GM18520 (cell line): ENCODE data around the gene OBSL1.
A peak's percentile ranks its signal among the peaks of the same experiment; 100 is the strongest.

Source experiments
- ATAC-seq: cut with Tn5 transposase; IDR thresholded peaks from one replicate; pipeline ENCODE4 v1.9.1; 2021; ENCODE audit not compliant: unreplicated experiment

The OBSL1 gene

DNA sequence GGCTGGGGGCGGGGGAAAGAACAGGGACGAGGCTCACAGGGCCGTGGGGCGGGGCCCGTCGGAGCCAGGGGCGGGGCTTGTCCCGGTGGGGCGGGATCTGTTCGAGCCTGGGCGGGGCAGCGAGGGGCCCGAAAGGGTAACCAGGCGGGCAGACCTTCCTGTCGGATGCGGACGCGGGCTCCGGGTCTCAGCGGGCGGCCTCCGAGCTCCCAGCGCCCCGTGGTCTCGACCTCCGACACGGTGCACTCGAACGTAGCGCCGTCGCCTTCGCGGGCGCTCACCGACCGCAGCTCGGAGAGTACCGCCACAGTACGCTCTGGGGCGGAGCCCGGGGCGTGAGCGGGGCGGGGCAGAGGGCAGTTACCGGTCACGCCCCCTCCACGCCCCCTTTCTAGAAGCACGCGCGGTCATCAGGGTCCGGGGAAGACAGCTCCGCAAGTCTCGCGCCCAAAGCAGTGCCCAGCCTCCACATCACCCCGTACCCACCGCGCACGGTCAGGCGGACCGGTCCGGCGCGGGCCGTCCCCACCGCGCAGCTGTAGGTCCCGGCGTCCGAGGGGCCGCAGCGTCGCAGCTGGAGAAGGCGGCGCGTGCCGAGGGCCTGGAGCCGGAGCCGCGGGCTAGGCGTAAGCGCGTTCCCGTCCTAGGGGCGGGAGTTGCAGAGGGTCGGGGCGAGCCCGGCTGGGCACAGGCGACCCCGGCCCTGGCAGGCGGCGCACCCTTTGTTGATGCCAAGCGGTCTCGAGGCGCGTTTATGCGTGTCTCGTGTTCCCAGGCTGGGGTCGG is 18.8 kb downstream of the OBSL1 start:
- peak; percentile 73 for ATAC-seq

DNA sequence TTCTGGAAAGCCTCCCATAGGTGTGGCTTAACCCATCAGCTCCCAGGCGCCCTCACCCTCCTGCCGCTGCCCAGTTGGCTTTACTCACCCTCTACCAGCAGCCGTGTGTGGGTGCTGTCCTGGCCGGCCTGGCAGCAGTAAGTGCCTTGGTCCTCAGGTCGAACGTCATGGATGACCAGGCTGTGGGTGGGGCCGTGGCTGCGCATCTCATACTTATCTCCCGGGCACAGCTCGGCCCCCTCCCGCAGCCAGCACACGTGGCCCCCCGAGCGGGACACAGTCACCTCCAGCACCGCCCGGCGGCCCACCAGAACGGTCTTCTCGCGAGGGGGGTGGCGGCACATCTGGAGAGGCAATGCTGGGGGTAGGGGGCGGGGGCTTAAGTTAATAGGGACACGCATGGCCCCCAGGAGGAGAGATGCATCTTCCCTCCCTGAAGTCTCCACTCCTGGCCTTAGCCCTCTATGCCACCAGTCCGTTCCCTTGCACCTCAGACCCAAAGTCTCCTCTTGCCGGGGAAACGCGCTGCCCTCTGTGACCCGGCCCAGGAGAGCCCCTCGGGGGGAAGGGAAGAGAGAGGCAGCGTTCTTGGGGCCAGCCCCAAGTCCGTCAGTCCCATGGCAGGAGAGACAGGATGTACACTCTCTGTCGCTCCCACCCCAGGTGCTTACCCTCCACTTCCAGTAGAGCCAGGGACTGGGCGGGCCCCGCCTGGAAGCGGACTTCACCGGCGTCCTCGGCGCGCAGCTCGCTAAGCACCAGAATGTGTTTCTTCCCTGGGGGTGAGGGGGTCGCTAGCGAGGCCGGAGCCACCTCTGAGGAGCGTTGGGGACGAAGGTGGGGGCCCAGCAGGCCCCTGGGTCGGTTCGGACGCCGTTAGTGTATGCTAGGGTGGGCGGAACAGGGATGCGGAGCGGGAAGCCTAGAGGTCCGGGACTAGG is 19.6 kb downstream of the OBSL1 start:
- no peak for ATAC-seq

DNA sequence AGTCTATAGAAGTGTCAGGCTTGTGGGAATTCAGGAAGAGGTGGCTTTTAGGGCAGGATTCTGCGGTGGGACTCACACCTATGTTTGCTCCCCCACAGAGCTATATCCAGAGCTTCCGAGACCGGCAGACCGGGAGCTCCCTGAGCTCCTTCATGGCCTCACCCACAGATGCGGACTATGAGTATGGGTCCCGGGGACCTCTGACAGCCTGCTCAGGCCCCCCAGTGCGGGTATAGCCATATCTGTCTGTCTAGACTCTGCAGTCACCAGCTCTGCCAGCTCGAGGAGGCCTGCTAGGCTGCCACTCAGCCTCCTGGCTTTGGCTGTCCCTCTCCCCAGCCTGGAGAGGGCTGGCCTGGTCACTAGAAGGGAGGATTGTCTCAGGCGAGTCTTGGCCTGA is 21.7 kb downstream of the OBSL1 start:
- ATAC-seq: no peak

DNA sequence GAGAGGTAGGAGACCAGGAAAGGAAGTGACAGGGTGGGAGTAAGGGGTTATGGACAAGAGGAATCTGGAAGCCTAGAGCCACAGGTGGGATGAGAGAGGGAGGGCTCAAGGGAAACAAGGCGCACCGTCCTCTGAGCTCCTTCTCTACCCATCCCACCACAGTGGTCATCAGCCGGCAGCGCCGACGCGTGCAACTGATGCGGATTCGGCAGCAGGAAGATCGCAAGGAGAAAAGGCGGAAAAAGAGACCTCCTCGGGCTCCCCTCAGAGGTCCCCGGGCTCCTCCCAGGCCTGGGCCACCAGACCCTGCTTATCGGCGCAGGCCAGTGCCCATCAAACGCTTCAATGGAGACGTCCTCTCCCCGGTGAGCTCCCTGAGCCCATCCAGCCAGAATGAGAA is 22.3 kb downstream of the OBSL1 start:
- ATAC-seq: no peak

DNA sequence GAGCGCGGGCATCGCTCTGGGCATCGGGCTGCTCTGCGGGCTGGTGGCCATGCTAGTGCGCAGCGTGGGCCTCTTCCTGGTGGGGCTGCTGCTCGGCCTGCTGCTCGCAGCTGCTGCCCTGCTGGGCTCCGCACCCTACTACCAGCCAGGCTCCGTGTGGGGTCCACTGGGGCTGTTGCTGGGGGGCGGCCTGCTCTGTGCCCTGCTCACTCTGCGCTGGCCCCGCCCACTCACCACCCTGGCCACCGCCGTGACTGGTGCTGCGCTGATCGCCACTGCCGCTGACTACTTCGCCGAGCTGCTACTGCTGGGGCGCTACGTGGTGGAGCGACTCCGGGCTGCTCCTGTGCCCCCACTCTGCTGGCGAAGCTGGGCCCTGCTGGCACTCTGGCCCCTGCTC is 23.7 kb downstream of the OBSL1 start:
- no peak for ATAC-seq

DNA sequence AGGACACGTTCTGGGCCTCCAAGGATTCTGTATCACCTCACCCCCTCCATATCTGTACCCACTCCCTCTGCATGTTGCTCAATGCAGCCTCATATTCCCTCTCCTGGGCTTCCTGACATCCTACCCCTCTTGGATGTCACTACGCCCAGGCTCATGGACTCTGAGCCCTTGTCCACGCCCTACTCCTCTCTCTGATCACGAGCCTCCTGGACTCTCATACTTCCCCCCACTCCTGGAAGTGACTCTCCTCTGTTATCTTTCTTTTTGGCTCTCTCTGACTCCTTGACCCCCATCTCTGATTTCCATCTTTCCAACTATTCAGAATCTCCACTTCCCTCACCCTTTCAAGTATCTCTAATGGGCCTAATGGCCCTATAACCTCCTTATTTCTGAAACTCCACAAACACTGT is 25.4 kb downstream of the OBSL1 start:
- ATAC-seq: no peak

DNA sequence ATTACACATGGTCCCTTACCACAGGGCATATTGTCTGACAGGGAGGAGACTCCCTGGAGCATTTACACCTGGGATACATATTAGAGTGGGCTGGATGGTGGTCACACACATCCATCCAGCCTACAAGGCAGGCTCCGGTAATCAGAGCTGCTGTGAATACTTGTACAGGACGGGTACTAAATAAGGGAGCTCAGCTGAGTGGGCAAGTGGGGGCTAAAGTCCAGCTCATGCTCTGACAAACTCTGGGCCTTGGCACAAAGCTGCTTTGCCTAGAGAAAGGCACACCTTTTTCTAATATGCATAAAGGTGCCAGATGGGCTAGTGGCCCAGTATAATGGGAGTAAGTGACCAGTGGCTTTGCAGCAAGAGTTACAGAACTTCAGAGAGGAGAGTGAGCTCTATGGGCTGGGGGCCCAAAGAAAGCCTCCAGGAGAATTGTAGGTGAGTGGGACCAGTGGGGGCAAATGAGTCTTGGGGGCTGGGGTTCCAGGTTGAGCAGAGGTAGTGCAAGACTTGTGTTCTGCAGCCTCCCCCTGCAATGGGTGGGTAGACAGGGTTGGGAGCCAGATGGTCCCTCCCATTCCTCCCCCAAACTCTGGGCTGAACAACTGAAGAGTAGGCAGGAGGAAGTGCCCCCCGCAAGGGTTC is 25.9 kb downstream of the OBSL1 start:
- ATAC-seq: no peak

DNA sequence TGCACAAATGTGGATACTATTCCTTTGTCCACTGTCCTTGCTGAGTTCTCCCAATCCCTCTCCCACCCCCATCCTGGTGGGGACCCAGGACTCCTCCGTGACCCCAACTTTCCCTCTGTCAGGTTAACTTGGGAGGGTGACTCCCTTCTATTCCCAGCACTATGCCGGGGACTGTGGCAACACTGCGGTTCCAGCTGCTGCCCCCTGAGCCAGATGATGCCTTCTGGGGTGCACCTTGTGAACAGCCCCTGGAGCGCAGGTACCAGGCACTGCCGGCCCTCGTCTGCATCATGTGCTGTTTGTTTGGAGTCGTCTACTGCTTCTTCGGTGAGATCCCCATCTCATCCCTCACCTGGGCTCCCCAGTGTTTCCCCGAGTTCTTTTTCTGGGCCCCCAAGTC is 26.8 kb downstream of the OBSL1 start:
- no peak for ATAC-seq

DNA sequence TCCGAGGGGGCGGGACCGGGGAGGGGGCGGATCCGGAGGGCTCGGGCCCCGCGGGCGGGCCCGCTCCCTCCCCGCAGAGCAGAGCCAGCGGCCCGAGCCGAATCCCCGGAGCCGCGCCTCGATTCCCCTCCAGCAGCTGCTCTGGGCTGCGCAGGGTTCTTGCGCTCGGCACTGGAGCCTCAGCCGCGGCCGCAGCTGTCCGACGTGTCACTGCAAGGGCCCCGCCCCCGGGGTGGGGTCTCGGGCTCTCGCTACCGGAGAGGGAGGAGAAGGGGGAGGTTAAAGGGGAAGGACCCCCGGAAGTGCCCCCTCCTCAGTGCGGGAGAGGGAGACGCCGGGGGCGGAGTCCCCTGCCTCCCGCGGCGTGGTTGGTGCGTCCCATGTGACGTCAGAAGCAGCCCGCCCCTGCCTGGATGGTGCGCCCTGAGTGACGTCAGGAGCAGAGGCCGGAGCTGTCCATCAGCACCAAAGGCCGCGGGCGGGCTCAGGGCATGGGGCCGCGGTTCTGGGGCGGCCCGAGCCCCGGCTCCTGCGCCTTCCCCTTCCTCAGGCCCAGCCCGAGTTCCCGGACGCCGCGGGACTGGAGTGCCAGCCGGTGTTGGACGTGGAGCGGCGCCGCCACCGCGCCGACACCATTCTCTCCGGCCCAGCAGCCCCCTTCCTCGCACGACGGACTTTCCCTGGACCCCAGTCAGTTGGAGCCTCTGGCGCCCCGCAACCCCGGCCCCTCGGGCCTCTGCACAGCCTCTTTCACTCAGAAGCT is 27.6 kb downstream of the OBSL1 start, which contains the start of the genes CHPF and TMEM198:
TSS of gene CHPF (minus strand) at position 214 of the 763 bp plus-strand sequence. CDS start 271 bp downstream, outside the sequence.
TSS of gene TMEM198 (plus strand) at position 433 of the 763 bp plus-strand sequence. CDS start 700 bp downstream, outside the sequence.
- peak; percentile 63 for ATAC-seq

DNA sequence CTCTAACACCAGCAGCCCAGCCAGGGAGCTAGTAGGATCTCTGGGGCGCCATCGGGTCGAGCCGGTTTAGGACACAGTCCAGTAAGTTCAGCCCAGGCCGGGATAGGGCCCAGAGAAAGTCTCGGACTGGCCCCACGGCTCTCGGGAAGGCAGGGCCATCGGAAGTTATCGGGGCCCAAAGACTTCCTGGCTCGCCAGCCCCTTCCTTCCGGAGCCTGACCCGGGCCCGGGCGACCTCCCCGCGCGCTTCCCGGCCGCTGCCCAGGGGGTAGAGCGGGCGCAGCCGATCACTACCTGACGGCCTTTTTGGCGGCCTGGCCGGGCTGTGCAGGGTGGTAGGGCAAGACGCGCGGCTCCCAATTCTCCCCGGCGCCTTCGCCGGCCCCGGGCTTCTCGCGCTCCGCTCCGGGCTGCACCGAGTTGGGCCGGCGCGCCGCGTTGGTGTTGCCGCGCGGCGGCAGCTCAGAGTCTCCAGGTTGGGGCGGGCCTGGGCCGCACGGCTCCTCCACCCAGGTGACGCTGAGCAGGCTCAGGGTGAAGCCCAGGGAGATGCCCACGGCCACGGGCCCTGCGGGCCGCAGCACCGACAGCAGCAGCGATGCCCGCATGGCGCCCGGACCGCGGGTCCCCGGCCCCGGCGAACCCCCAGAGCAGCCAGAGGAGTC is 28.3 kb downstream of the OBSL1 start:
- ATAC-seq: peak; percentile 21

DNA sequence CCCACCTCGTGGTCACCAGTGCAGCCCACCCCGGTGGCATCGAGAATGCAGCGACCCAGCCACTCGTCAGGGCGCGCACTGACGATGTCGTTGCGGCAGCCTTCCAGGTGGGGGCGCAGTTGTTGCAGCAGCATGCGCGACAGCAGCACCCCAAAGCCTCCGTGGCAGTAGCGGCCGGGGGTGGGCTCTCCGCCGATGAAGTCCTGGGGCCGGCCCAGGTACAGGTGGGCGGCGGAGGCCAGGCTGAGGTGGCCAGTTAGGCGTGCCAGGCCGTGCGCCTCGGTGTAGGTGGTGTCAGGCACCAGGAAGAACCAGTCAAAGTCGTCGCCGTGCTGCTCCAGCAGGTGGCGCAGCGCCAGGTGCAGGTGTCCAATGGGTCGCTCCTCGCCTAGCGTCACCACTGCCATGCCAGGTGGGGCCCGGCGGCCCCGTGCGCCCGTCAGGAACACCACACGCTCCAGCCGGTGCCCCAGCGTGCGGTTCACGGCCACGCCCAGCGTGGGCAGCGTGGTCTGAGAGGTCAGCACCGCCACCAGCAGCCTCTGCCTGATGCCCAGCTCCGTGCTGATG is 29.6 kb downstream of the OBSL1 start:
- peak; percentile 38 for ATAC-seq

DNA sequence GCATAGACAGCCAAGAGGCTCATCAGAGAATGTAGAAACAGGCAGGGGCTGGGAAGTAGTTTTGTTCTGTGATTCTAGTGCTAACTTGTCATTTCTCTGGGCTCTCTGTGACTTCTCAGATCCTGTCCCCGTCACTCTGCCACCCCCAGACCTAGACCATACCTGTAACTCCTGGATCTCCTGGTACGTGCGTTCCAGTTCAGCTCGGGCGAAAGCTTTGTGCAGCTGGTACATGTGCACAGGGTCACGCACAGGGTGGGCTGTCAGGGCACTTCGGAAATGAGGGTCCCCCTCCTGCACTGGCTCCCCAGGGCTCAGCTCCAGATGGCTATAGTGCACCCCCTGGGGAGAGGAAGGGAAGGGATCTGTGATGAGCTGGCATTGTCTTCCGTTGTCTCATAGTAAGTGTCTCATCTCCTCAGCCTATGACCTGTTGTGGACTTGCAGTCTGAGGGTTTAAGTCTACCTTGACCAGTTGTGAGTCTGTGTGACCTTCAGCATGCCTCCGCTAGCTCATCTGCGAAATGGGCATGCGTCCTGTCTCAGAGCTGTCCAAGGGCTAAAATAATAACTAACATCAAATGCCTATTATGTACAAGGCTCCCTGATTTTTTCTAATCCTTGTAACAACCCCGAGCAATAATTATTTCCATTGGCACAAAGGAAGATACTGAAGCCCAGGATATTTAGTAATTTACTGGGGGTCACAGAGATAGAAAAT is 30.4 kb downstream of the OBSL1 start:
- ATAC-seq: no peak

DNA sequence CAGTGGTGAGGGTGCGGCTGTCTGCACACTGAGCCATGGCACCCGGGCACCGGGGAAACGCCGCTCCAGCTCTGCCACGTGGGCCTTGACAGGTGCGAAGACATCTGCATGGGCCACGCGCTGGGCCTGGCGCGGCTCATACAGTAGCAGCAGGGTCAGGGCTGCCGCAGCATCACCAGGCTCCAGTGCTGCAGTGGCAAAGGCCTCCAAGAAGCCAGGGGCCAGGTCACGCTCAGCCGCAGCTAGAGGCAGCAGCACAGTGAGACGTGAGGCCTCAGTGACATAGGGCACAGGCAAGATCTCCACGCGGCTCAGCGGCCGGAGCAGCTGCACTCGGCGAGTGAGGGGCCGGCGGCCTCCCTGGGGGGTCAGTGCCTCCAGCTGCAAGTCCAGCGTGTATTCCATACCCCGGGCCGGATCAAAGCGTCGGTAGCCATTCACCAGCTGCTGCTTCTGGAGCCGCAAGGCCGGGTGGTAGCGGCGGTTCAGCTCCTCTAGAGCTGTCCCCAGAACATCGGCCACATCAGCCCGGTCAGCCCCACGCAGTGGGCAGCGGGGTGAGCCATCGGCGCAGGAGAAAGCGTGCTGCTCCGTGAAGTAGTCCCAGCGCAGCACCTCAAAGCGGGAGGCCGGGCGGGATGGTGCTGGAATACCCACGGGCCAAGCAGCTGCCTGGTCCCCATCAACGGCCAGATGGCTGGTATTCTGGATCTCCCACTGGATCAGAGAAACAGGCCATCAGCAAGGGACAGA is 31.2 kb downstream of the OBSL1 start:
- no peak for ATAC-seq

DNA sequence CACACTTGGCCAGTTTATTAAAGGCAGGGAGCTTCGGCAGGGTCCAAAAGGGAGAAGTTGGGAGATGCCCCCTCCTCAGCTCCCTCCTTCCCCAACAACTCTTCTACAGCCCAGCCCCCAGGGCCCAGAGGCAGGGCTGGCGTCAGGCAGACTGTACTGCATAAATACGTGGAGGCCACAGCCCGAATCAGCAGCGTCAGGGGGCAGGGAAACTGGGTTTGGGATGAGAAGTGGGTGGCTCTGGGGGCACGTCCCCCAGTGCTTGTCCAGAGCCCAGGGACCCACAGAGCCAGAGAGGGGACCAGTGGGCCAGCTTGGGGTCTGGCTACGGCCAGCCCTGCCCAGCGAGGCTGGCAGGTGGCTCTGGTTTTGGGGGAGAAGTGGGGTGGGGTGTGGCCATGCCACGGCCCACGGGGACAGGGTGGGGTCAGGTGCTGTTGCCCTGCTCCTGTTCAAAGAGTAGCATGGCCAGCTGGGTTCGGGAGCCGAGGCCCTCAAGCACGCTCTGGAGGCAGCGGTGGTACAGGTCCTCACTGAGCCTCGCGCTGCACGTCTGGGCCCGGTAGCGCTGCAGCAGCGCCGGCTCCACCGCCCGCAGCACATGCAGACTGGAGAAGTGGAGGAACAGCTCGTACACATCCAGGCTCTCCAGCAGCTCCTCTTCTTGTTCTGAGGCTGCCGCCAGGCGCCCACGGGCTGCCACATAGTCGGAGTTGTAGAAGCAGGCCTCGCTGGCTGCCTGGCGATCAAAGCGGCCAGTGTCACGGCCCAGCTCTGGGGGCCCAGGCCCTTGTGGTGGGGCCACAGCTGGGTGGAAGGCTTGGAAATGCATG is 32.2 kb downstream of the OBSL1 start:
- ATAC-seq: no peak

DNA sequence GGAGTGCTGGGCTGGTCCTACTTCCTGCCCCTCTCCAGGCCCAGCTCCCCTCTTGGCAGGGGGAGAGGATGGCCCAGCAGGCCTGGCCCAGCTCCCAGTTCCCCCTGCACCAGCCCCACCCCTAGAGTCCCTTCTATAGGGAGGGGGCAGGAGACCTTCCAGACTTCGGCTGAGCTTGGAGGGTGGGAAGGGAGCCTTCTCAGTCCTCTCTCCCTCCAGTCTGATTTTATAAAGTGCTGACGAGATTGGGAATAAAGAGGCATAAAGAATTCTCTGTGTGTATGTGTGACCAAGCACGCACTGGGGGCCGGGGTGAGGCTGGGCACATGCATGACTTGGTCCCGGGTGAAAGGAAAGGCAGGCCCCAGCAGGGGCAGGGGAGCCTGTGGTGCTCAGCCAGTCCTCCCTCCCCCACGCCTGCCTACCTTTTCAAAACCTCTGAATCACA is 32.8 kb downstream of the OBSL1 start:
- no peak for ATAC-seq

DNA sequence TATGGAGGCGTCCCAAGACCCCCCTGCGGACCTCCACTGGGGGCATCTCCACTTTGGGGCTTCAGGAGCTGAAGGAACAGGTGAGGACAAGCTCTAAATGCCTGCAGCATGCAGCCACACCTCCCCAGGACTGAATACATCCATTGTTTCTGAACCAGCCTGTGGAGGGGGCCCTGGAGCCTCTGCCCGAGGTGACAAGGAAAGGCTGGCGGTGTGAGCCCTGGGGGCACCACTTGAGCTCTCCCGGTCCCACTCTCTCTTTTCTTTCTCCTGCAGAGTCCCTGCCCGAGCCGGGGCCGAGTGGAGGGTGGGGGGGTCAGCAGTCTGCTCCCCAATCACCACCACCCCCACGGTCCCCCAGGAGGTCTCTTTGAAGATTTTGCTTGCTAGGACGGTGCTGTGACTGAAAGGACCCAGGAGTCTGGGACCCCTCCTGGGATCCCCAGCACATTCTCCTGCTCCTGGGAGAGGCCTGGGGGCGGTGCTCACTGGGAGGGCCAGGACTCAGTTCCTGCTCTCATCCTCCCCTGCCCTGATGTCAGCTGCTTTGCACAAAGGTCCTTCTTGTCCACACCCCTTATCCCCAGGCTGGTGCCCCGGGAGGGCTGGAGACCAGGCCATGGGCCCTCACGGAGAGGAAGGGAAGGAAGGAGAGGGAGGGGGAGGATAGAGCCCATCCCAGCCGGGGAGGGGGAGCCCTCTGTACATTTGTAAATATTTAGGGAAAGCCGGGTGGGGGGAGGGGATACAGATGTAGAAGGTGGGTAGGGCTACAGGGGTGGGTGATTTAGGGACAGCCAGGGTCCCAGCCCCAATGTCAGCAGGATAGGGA is 33.5 kb downstream of the OBSL1 start:
- ATAC-seq: no peak
